HUES48 (cell line): ENCODE results near the gene ELOA.

Experiments used
- H3K27ac ChIP-seq: one replicate; pipeline ENCODE4 v1.7.0; 2013; ENCODE audit warnings: low read depth, low read length, inconsistent platforms
- H3K27me3 ChIP-seq: 2 replicates; pipeline ENCODE4 v1.6.1; 2013; ENCODE audit warnings: mild to moderate bottlenecking, low read length; ENCODE audit not compliant: control insufficient read depth, insufficient read depth
- H3K36me3 ChIP-seq: 2 replicates; pipeline ENCODE4 v1.6.1; 2013; ENCODE audit warnings: low read length; ENCODE audit not compliant: control insufficient read depth, insufficient read depth
- H3K4me1 ChIP-seq: 2 replicates; pipeline ENCODE4 v1.6.1; 2013; ENCODE audit warnings: mild to moderate bottlenecking, low read length; ENCODE audit not compliant: control insufficient read depth, insufficient read depth
- H3K4me3 ChIP-seq: 2 replicates; pipeline ENCODE4 v1.5.1; 2013; ENCODE audit warnings: mild to moderate bottlenecking, low read depth, low read length
- H3K9ac ChIP-seq: 2 replicates; pipeline ENCODE4 v1.6.1; 2013; ENCODE audit warnings: mild to moderate bottlenecking, low read depth, low read length, moderate library complexity
- H3K9me3 ChIP-seq: 2 replicates; pipeline ENCODE4 v1.6.1; 2013; ENCODE audit warnings: low read length; ENCODE audit not compliant: control insufficient read depth, insufficient read depth

The ELOA gene

DNA sequence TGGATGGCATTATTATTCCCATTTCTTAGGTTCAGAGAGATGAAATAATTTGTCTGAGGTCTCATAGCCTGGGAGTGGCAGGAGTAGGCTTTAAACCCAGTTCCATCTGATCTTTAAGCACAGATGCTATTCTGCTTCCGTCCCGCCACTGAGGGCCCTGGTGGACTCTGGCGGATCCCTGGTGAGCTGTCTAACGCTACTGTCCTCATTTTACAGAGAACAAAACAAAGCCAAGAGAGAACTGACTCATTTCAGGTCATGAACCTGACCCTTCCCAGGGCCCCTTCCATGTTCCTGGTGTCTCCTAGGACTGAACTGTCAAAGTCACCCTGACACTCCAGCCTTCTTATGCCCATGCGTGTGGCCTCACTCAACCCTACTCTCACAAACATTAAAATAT, 60.4 kb downstream of the ELOA start:
- no peak overlapping the region for H3K9ac ChIP-seq
- peaks cover 8% of the 10 kb centered on the region for H3K4me1 ChIP-seq
- no peaks in the 10 kb centered on the region for H3K36me3 ChIP-seq
- no peak overlapping the region for H3K4me3 ChIP-seq
- H3K27me3 ChIP-seq, result peaks cover 5% of the 10 kb centered on the region; the same call in 1 of the 2 replicates
- H3K27ac ChIP-seq, result no peak overlapping the region
- H3K9me3 ChIP-seq, result no peaks in the 10 kb centered on the region

- Histone ChIP-seq H3K4me3 (no peak overlapping the region), H3K9me3 (no peaks in the 10 kb centered on the region), H3K27me3 (peaks cover 5% of the 10 kb centered on the region; the same call in 1 of the 2 replicates), H3K27ac (no peak overlapping the region), H3K4me1 (peaks cover 4% of the 10 kb centered on the region), H3K36me3 (no peaks in the 10 kb centered on the region), H3K9ac (no peak overlapping the region)
These were observed 61.0 kb downstream of the ELOA start for GRCh38 chr1:23804183-23804835.

GRCh38 chr1:23805025-23805424, 61.8 kb downstream of the ELOA start:
- no peak overlapping the region for H3K9ac ChIP-seq
- no peak overlapping the region for H3K4me3 ChIP-seq
- no peaks in the 10 kb centered on the region; the same call in 1 of the 2 replicates for H3K4me1 ChIP-seq
- peaks cover 5% of the 10 kb centered on the region; the same call in 1 of the 2 replicates for H3K27me3 ChIP-seq
- H3K36me3 ChIP-seq, result no peaks in the 10 kb centered on the region
- H3K27ac ChIP-seq, result no peak overlapping the region
- H3K9me3 ChIP-seq, result no peaks in the 10 kb centered on the region

GRCh38 chr1:23806280-23806679, 63.0 kb downstream of the ELOA start:
- Histone ChIP-seq H3K4me3 (no peak overlapping the region), H3K27ac (no peak overlapping the region), H3K9ac (no peak overlapping the region), H3K36me3 (no peaks in the 10 kb centered on the region), H3K9me3 (no peaks in the 10 kb centered on the region), H3K4me1 (no peaks in the 10 kb centered on the region; the same call in 1 of the 2 replicates), H3K27me3 (peaks cover 5% of the 10 kb centered on the region; the same call in 1 of the 2 replicates)

- H3K27me3 ChIP-seq, result peaks cover 2% of the 10 kb centered on the region; the same call in 1 of the 2 replicates
- no peak overlapping the region for H3K4me3 ChIP-seq
- no peaks in the 10 kb centered on the region; the same call in 1 of the 2 replicates for H3K4me1 ChIP-seq
- no peak overlapping the region for H3K27ac ChIP-seq
- no peaks in the 10 kb centered on the region for H3K9me3 ChIP-seq
- H3K9ac ChIP-seq, result no peak overlapping the region
- no peaks in the 10 kb centered on the region for H3K36me3 ChIP-seq
These were observed 64.2 kb downstream of the ELOA start for GRCh38 chr1:23807453-23807852.

- Histone ChIP-seq H3K9ac (no peak overlapping the region), H3K27ac (no peak overlapping the region)
These were observed 66.5 kb downstream of the ELOA start for GRCh38 chr1:23809751-23810171.

GRCh38 chr1:23810818-23811540, 67.7 kb downstream of the ELOA start:
- no peak overlapping the region for H3K4me3 ChIP-seq
- H3K36me3 ChIP-seq, result peaks cover 10% of the 10 kb centered on the region; the same call in 1 of the 2 replicates
- no peaks in the 10 kb centered on the region for H3K9me3 ChIP-seq
- no peaks in the 10 kb centered on the region for H3K27me3 ChIP-seq
- H3K27ac ChIP-seq, result no peak overlapping the region
- no peaks in the 10 kb centered on the region; the same call in 1 of the 2 replicates for H3K4me1 ChIP-seq
- H3K9ac ChIP-seq, result no peak overlapping the region

More at GRCh38 chr1:23809751-23810171, 66.5 kb downstream of the ELOA start:
- H3K4me1 ChIP-seq, result no peaks in the 10 kb centered on the region; the same call in 1 of the 2 replicates
- H3K27me3 ChIP-seq, result no peaks in the 10 kb centered on the region
- peaks cover 7% of the 10 kb centered on the region; the same call in 1 of the 2 replicates for H3K36me3 ChIP-seq
- H3K9me3 ChIP-seq, result no peaks in the 10 kb centered on the region
- H3K4me3 ChIP-seq, result no peak overlapping the region
